Measurements from ENCODE around the gene NTN1. TPM values are rescaled to one million over a fixed set of nuclear protein-coding genes. Genes with fewer than 3 reads are reported as not detected.

The NTN1 gene
- total RNA-seq, 1 experiment from 2014 or later = 17.7 TPM

DNA sequence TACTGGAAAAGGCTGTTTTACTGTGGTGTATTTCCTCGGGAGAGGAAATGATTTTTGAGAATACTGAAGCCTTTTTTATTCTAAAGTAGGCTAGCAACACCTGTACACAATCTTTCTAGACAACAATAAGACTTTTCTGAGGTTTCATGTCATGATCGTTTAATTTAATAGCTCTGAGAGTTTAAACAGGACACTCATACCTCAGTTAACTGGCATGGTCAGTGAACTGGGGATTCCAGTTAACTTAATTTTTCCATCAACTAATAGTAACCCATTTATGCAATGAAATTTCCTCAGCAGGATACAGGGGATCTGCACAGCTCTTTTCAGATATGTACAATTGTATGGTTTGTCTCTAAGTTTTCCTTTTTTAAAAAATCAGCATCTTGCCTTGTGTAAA lies 262.6 kb downstream of the NTN1 start:
- intact Hi-C loops (cut with micrococcal nuclease; ENCODE audit: unreplicated experiment) = no loop called here
- H3F3A ChIP-seq (ENCODE audit: insufficient read depth, low read depth) = no peaks in the 10 kb centered on the region
- H3K9me2 ChIP-seq (ENCODE audit: insufficient read depth) = no peaks in the 10 kb centered on the region
- no peaks in the 10 kb centered on the region for H3K79me2 ChIP-seq (ENCODE audit: low read depth)
- H3K4me3 ChIP-seq = no peak overlapping the region
- no peaks in the 10 kb centered on the region for H3K36me3 ChIP-seq (ENCODE audit: low read depth)
- ChIA-PET POLR2A (ENCODE audit: unreplicated experiment) (no interaction called here), CTCF (no interaction called here)
- no peaks in the 10 kb centered on the region for H3K27me3 ChIP-seq (ENCODE audit: insufficient read depth, low read depth)
- H3K4me2 ChIP-seq = no peak overlapping the region
- H4K20me1 ChIP-seq (ENCODE audit: insufficient read depth) = no peaks in the 10 kb centered on the region
- no peaks in the 10 kb centered on the region for H3K4me1 ChIP-seq (replicated peaks; ENCODE audit: insufficient read depth)
- BruUV-seq (replicated peaks) = no TSS peak
- no peak for DNase-seq
- H3K9me3 ChIP-seq (ENCODE audit: insufficient read depth, low read depth) = no peaks in the 10 kb centered on the region
- H3K27ac ChIP-seq = no peak overlapping the region
- H2AFZ ChIP-seq = no peak overlapping the region
- no peak for TF ChIP-seq EZH2 (IDR thresholded peaks at IDR 0.05; ENCODE audit: low read depth)
- TF ChIP-seq, protein P1, sequence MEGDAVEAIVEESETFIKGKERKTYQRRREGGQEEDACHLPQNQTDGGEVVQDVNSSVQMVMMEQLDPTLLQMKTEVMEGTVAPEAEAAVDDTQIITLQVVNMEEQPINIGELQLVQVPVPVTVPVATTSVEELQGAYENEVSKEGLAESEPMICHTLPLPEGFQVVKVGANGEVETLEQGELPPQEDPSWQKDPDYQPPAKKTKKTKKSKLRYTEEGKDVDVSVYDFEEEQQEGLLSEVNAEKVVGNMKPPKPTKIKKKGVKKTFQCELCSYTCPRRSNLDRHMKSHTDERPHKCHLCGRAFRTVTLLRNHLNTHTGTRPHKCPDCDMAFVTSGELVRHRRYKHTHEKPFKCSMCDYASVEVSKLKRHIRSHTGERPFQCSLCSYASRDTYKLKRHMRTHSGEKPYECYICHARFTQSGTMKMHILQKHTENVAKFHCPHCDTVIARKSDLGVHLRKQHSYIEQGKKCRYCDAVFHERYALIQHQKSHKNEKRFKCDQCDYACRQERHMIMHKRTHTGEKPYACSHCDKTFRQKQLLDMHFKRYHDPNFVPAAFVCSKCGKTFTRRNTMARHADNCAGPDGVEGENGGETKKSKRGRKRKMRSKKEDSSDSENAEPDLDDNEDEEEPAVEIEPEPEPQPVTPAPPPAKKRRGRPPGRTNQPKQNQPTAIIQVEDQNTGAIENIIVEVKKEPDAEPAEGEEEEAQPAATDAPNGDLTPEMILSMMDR (conservative IDR thresholded peaks at IDR 0.05) = no peak

DNA sequence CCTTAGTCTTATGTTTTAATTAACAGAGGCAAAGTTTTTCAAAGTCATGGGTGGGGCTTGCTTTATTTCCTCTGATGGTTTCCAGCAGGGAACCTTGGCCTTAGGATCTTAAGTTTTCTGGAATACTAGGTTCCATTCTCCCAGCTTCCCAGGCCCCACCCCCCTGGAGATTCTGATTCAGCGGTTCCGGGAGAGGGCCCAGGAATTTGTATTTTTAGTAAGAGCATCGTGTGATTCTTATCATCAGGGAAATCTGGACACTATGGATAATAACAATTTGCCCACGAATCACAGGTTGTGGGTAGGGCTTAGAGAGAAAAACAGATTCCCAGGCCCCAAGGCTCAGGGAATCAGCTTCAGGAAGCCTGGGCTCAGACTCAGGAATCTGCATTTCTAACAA lies 263.6 kb downstream of the NTN1 start:
- DNase-seq = no peak
- H3K4me1 ChIP-seq (replicated peaks; ENCODE audit: insufficient read depth) = no peaks in the 10 kb centered on the region
- H2AFZ ChIP-seq = no peak overlapping the region
- H4K20me1 ChIP-seq (ENCODE audit: insufficient read depth) = no peaks in the 10 kb centered on the region
- H3K79me2 ChIP-seq (ENCODE audit: low read depth) = no peaks in the 10 kb centered on the region
- H3K4me3 ChIP-seq = no peak overlapping the region
- TF ChIP-seq EZH2 (IDR thresholded peaks at IDR 0.05; ENCODE audit: low read depth) = no peak
- TF ChIP-seq, protein P1 (conservative IDR thresholded peaks at IDR 0.05) = no peak
- no peaks in the 10 kb centered on the region for H3K9me3 ChIP-seq (ENCODE audit: insufficient read depth, low read depth)
- no peaks in the 10 kb centered on the region for H3K9me2 ChIP-seq (ENCODE audit: insufficient read depth)
- H3F3A ChIP-seq (ENCODE audit: insufficient read depth, low read depth) = no peaks in the 10 kb centered on the region
- intact Hi-C loops (cut with micrococcal nuclease; ENCODE audit: unreplicated experiment) = no loop called here
- no peak overlapping the region for H3K4me2 ChIP-seq
- H3K27me3 ChIP-seq (ENCODE audit: insufficient read depth, low read depth) = no peaks in the 10 kb centered on the region
- H3K36me3 ChIP-seq (ENCODE audit: low read depth) = no peaks in the 10 kb centered on the region
- no TSS peak for BruUV-seq (replicated peaks)
- ChIA-PET POLR2A (ENCODE audit: unreplicated experiment) (no interaction called here), CTCF (interaction anchor here (0.5 kb wide), 1 partner anchor 318 kb away, joined by 3 read pairs; no protein-coding TSS in a partner anchor)
- H3K27ac ChIP-seq = no peak overlapping the region

DNA sequence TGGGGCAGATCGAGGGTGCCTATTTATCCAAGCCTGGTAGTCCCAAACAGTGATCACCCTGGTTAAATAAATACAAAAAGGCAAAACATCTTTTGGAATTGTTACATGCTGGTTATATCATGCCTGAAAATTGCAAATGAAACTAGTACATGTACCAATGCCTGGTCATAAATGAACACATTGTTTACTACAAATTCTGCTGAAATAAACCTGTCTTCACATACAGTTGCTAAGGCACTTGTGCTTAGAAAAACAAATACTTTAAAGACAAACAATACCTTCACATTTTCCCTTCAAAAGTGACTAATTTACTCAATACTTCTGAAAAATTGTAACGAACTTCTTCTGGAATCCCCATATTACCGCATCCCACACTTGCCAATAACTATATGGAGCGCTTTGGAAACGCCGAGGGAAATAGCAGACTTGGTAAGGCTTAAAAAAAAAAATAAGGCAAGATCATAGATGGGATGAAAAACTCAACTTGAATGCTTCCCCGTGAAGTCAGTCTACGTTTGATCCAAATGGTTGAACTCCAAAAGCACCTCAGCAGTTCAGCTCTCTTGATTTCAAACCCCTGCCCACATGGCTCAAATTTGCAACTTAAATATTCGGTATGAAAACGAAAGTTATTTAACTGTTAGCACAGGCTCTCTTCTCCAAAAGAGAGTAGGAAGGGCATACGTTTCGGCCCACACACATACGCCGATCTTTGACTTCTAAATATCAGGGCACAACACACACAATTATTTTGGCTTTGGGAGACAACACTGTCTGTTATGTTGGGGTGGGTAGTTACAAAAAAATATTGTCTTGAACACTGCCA lies 264.5 kb downstream of the NTN1 start:
- intact Hi-C loops (cut with micrococcal nuclease; ENCODE audit: unreplicated experiment) = no loop called here
- H3K9me3 ChIP-seq (ENCODE audit: insufficient read depth, low read depth) = no peaks in the 10 kb centered on the region
- H4K20me1 ChIP-seq (ENCODE audit: insufficient read depth) = no peaks in the 10 kb centered on the region
- no peaks in the 10 kb centered on the region for H3F3A ChIP-seq (ENCODE audit: insufficient read depth, low read depth)
- no peaks in the 10 kb centered on the region for H3K36me3 ChIP-seq (ENCODE audit: low read depth)
- ChIA-PET POLR2A (ENCODE audit: unreplicated experiment) (no interaction called here), CTCF (interaction anchor here (0.7 kb wide), 1 partner anchor 288 kb away, joined by 12 read pairs; no protein-coding TSS in a partner anchor)
- no peak for DNase-seq
- no peak overlapping the region for H3K4me2 ChIP-seq
- H3K9me2 ChIP-seq (ENCODE audit: insufficient read depth) = no peaks in the 10 kb centered on the region
- no peak overlapping the region for H3K27ac ChIP-seq
- no peaks in the 10 kb centered on the region for H3K79me2 ChIP-seq (ENCODE audit: low read depth)
- H3K4me3 ChIP-seq = no peak overlapping the region
- TF ChIP-seq EZH2 (IDR thresholded peaks at IDR 0.05; ENCODE audit: low read depth) = no peak
- TF ChIP-seq, protein P1 (conservative IDR thresholded peaks at IDR 0.05) = no peak
- no peak overlapping the region for H2AFZ ChIP-seq
- no TSS peak for BruUV-seq (replicated peaks)
- H3K27me3 ChIP-seq (ENCODE audit: insufficient read depth, low read depth) = no peaks in the 10 kb centered on the region
- no peaks in the 10 kb centered on the region for H3K4me1 ChIP-seq (replicated peaks; ENCODE audit: insufficient read depth)

Data from PC-9 (cell line).